GM12878 (cell line): Measurements from ENCODE around the gene RAD51B. TPM values are rescaled to one million over a fixed set of nuclear protein-coding genes. Genes with fewer than 3 reads are reported as not detected.

Source experiments
- ATAC-seq: fragments of 200-7000 bp; cut with Tn5 transposase; 3 replicates; pipeline ENCODE4 v1.9.1; 2020; ENCODE audit warnings: mild to moderate bottlenecking, moderate library complexity
- BruUV-seq: library from RNA; stranded (reverse); fragments of 400-500 nt; replicated peaks from 2 replicates; lab custom pipeline; 2021; lab: Mats Ljungman, UMichigan
- CTCF ChIA-PET: fragments of 300-600 bp; sonication (Branson Sonifier 250); formaldehyde crosslinking; extraction: SDS; loops from one replicate; lab custom pipeline; 2021; ENCODE audit warnings: inconsistent platforms; lab: Yijun Ruan, JAX
- POLR2A ChIA-PET: fragments of 350-600 bp; formaldehyde crosslinking; extraction: SDS; loops from one replicate; lab custom pipeline; 2021; ENCODE audit warnings: inconsistent platforms; lab: Charles Lee
- RAD21 ChIA-PET: fragments of 300-600 bp; sonication (Branson Sonifier 250); formaldehyde crosslinking; loops from one replicate; lab custom pipeline; 2023; ENCODE audit warnings: antibody characterized with exemption; ENCODE audit not compliant: unreplicated experiment; lab: Charles Lee
- SMC1A ChIA-PET: fragments of 300-600 bp; sonication (Branson Sonifier 250); formaldehyde crosslinking; loops from one replicate; lab custom pipeline; 2023; ENCODE audit not compliant: unreplicated experiment, uncharacterized antibody; lab: Charles Lee
- DNase-seq: peaks from one replicate; pipeline ENCODE4 v3.0.0-alpha.2; 2011; ENCODE audit warnings: low read depth, low spot score
- FAIRE-seq: peaks from 3 replicates; lab custom pipeline; 2011; peaks lifted over from hg19 to GRCh38; lab: Jason Lieb, UNC
- H2AFZ ChIP-seq: 2 replicates; pipeline ENCODE4 v1.6.0; 2011; ENCODE audit warnings: low read depth, low read length, control low read depth; ENCODE audit not compliant: control insufficient read depth
- H3K27ac ChIP-seq: 2 replicates; pipeline ENCODE4 v1.5.1; 2011; ENCODE audit warnings: control low read depth; ENCODE audit not compliant: control insufficient read depth, insufficient read depth
- H3K27me3 ChIP-seq, 2 experiments: replicated peaks in 1 of 2; 2 replicates each; pipeline versions ENCODE4 v1.6.0 to v1.6.1; 2011; ENCODE audit warnings: low read length in 1 of 2; ENCODE audit not compliant: control insufficient read depth in 2 of 2, insufficient read depth in 2 of 2
- H3K36me3 ChIP-seq, 2 experiments: 2 replicates each; pipeline ENCODE4 v1.5.1; 2011; ENCODE audit warnings: low read length in 1 of 2; ENCODE audit not compliant: control insufficient read depth in 2 of 2, insufficient read depth in 2 of 2
- H3K4me1 ChIP-seq: 2 replicates; pipeline ENCODE4 v1.6.1; 2011; ENCODE audit warnings: mild to moderate bottlenecking, low read length, moderate library complexity, mixed read lengths; ENCODE audit not compliant: control insufficient read depth, insufficient read depth
- H3K4me2 ChIP-seq: 2 replicates; pipeline ENCODE4 v1.6.0; 2011; ENCODE audit warnings: control low read depth; ENCODE audit not compliant: control insufficient read depth, insufficient read depth
- H3K4me3 ChIP-seq: fragments of 200-600 bp; sonication (generic); 2 replicates; pipeline ENCODE4 v1.5.1; 2016
- H3K79me2 ChIP-seq: 2 replicates; pipeline ENCODE4 v1.6.0; 2011; ENCODE audit warnings: low read length; ENCODE audit not compliant: control insufficient read depth, insufficient read depth
- H3K9ac ChIP-seq: 2 replicates; pipeline ENCODE4 v1.8.0; 2011; ENCODE audit warnings: low read length, control low read depth, mixed read lengths; ENCODE audit not compliant: control insufficient read depth, insufficient read depth
- H3K9me3 ChIP-seq: replicated peaks from 3 replicates; pipeline ENCODE4 v1.5.1; 2011; ENCODE audit warnings: mild to moderate bottlenecking, low read length; ENCODE audit not compliant: control insufficient read depth, insufficient read depth
- H4K20me1 ChIP-seq: 2 replicates; pipeline ENCODE4 v1.6.0; 2011; ENCODE audit not compliant: control insufficient read depth, insufficient read depth
- BRCA1 ChIP-seq: IDR thresholded peaks from 2 replicates; pipeline ENCODE4 v1.6.1; 2011; ENCODE audit warnings: low read depth, low read length, improper control_type of control experiment
- LARP7 ChIP-seq: fragments of 450-650 bp; IDR thresholded peaks from 2 replicates; pipeline ENCODE4 v1.6.1; 2017; ENCODE audit warnings: mild to moderate bottlenecking
- MXI1 ChIP-seq: fragments of 150-350 bp; IDR thresholded peaks from 2 replicates; pipeline ENCODE4 v1.6.1; 2011; ENCODE audit warnings: low read depth, mild to moderate bottlenecking, inconsistent platforms, low read length, improper control_type of control experiment
- POLR2A ChIP-seq: IDR thresholded peaks from 2 replicates; pipeline ENCODE4 v1.6.1; 2011; ENCODE audit warnings: low read depth, mild to moderate bottlenecking, low read length
- RAD21 ChIP-seq: IDR thresholded peaks from 2 replicates; pipeline ENCODE4 v1.6.1; 2011; ENCODE audit warnings: mild to moderate bottlenecking, low read depth, low read length, moderate library complexity; ENCODE audit not compliant: insufficient read depth
- RCOR1 ChIP-seq: conservative IDR thresholded peaks from 2 replicates; pipeline ENCODE4 v1.6.1; 2012; ENCODE audit warnings: low read depth, low read length, improper control_type of control experiment
- YBX1 ChIP-seq: fragments of 450-650 bp; IDR thresholded peaks from 2 replicates; pipeline ENCODE4 v1.6.1; 2016; ENCODE audit warnings: antibody characterized with exemption
- WGBS: methylation state at CpG from one replicate; pipeline ENCODE4 v1.1.6; 2016; ENCODE audit warnings: low lambda C conversion rate; ENCODE audit not compliant: insufficient replicate concordance, insufficient coverage; ENCODE audit errors: missing lambda C conversion rate; 5-methylcytosine and 5-hydroxymethylcytosine counted together
- in situ Hi-C: fragments of 300-500 bp; cut with MboI; formaldehyde crosslinking; loops from 9 replicates; pipeline ENCODE4 v1.14.3; 2018; ENCODE audit warnings: mixed read lengths
- intact Hi-C: fragments of 100-400 bp; cut with micrococcal nuclease; formaldehyde crosslinking; loops from one replicate; pipeline ENCODE4 v1.14.2; 2022; ENCODE audit not compliant: unreplicated experiment
- polyA plus RNA-seq, 11 experiments: library from polyadenylated mRNA; depleted of rRNA in 4 of 11; unstranded in 6 of 11; stranded (reverse) in 5 of 11; fragments of >200 nt; fragmentation: Nextera tagmentation in 4 of 11; fragmentation: Illumina TruSeq in 1 of 11; extraction: Ambion mirVana in 4 of 11; extraction: Trizol in 1 of 11; gene quantifications; 1 replicate in 1 of 11; 2 replicates in 10 of 11; pipeline versions ENCODE4 v1.2.1 to v1.2.3, GENCODE V29; 2011 to 2016; ENCODE audit warnings: inconsistent platforms in 2 of 11, missing spikeins in 2 of 11, low read depth in 1 of 11
- total RNA-seq, 4 experiments: library from RNA; depleted of rRNA in 3 of 4; stranded (reverse); fragments of >200 nt in 3 of 4; fragmentation: Illumina TruSeq in 1 of 4; extraction: Trizol in 1 of 4; gene quantifications; 2 replicates each; pipeline versions ENCODE4 v1.2.1 to v1.2.3, GENCODE V29; 2013 to 2021
- TF ChIP-seq, protein P1 (sequence below): IDR thresholded peaks from 2 replicates; pipeline ENCODE4 v1.6.1; 2012; ENCODE audit warnings: low read depth, low read length, improper control_type of control experiment
- TF ChIP-seq, protein P2 (sequence below): fragments of 450-650 bp; IDR thresholded peaks from 2 replicates; pipeline ENCODE4 v1.6.1; 2016; ENCODE audit warnings: mild to moderate bottlenecking, moderate library complexity, borderline replicate concordance
- TF ChIP-seq, protein P3 (sequence below): IDR thresholded peaks from 2 replicates; pipeline ENCODE4 v1.6.1; 2011; ENCODE audit warnings: low read depth, low read length, improper control_type of control experiment, borderline replicate concordance

The RAD51B gene
- total and polyA plus RNA-seq, 10 of the 15 experiments (the other 5 are each of a cell fraction or from before 2014, with no cell fraction given), result 9.8 to 26.8 (median 21.3) TPM

DNA sequence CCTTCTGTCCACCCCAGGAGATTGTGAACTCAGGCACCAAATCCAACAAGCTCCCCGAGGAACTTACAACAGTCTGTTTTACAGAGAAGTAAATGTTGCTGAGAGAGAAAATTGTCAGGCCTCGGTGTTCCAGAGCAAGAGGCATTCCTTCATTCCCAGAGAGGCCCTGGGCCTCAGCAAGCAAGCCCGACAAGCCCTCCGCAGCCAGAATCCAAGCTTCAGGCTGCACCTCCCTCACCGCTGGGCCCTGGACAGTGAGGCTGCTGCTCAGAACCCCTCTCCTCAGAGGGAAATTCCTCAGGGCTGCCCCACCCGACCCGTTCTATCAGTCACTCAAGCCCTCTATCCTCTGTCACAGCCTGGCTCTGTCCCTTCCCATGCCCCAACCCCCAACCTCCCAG is 916.9 kb downstream of the RAD51B start:
- Histone ChIP-seq H3K36me3 (no peaks in the 10 kb centered on the region), H4K20me1 (no peaks in the 10 kb centered on the region), H3K4me2 (no peak overlapping the region), H3K9me3 (peaks cover 5% of the 10 kb centered on the region), H3K79me2 (no peaks in the 10 kb centered on the region), H2AFZ (no peak overlapping the region), H3K4me1 (peaks cover 22% of the 10 kb centered on the region), H3K4me3 (no peak overlapping the region), H3K27ac (no peak overlapping the region), H3K9ac (no peak overlapping the region), H3K27me3 (no peaks in the 10 kb centered on the region)
- ChIA-PET RAD21 (no interaction called here), POLR2A (interaction anchor here (1.1 kb wide), 1 partner anchor 46 kb away, joined by 3 read pairs; no protein-coding TSS in a partner anchor), SMC1A (interaction anchor here (1.3 to 1.6 kb wide), 4 partner anchors 8 to 72 kb away, joined by 3 to 4 read pairs (median 4); no protein-coding TSS in a partner anchor), CTCF (no interaction called here)
- intact Hi-C loops, result no loop called here
- ATAC-seq (0 out of 3 replicates have a peak, but pooled peaks have one; percentile 15), FAIRE-seq (no peak), DNase-seq (no peak)
- WGBS, result 75% methylated on average over 6 of the region's 7 CpGs
- BruUV-seq, result no TSS peak
- in situ Hi-C loops, result no loop called here
- no peak for TF ChIP-seq YBX1
- TF ChIP-seq POLR2A, result no peak
- no peak for TF ChIP-seq LARP7
- TF ChIP-seq, protein P1, sequence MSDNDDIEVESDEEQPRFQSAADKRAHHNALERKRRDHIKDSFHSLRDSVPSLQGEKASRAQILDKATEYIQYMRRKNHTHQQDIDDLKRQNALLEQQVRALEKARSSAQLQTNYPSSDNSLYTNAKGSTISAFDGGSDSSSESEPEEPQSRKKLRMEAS, result no peak
- TF ChIP-seq, protein P2, sequence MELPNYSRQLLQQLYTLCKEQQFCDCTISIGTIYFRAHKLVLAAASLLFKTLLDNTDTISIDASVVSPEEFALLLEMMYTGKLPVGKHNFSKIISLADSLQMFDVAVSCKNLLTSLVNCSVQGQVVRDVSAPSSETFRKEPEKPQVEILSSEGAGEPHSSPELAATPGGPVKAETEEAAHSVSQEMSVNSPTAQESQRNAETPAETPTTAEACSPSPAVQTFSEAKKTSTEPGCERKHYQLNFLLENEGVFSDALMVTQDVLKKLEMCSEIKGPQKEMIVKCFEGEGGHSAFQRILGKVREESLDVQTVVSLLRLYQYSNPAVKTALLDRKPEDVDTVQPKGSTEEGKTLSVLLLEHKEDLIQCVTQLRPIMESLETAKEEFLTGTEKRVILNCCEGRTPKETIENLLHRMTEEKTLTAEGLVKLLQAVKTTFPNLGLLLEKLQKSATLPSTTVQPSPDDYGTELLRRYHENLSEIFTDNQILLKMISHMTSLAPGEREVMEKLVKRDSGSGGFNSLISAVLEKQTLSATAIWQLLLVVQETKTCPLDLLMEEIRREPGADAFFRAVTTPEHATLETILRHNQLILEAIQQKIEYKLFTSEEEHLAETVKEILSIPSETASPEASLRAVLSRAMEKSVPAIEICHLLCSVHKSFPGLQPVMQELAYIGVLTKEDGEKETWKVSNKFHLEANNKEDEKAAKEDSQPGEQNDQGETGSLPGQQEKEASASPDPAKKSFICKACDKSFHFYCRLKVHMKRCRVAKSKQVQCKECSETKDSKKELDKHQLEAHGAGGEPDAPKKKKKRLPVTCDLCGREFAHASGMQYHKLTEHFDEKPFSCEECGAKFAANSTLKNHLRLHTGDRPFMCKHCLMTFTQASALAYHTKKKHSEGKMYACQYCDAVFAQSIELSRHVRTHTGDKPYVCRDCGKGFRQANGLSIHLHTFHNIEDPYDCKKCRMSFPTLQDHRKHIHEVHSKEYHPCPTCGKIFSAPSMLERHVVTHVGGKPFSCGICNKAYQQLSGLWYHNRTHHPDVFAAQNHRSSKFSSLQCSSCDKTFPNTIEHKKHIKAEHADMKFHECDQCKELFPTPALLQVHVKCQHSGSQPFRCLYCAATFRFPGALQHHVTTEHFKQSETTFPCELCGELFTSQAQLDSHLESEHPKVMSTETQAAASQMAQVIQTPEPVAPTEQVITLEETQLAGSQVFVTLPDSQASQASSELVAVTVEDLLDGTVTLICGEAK, result no peak
- no peak for TF ChIP-seq MXI1
- no peak for TF ChIP-seq RCOR1
- TF ChIP-seq BRCA1, result no peak
- TF ChIP-seq, protein P3, sequence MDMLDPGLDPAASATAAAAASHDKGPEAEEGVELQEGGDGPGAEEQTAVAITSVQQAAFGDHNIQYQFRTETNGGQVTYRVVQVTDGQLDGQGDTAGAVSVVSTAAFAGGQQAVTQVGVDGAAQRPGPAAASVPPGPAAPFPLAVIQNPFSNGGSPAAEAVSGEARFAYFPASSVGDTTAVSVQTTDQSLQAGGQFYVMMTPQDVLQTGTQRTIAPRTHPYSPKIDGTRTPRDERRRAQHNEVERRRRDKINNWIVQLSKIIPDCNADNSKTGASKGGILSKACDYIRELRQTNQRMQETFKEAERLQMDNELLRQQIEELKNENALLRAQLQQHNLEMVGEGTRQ, result no peak
- TF ChIP-seq RAD21, result no peak
